VCaP (cell line): ENCODE data around the gene ROR1.
"Not testable (repeated sequence)": the region's sequence is repeated elsewhere in the genome, so short reads cannot be mapped to it uniquely, and the experiment has no call there.

Source experiments
- H3K27ac ChIP-seq: fragments of 450-650 bp; 2 replicates; pipeline ENCODE4 v1.5.1; 2017
- CTCF ChIP-seq: fragments of 450-650 bp; conservative IDR thresholded peaks from 2 replicates; pipeline ENCODE4 v1.5.1; 2017; ENCODE audit warnings: mild to moderate bottlenecking, moderate library complexity

ROR1 gene

GRCh38 chr1:64203420-64203819 lies 429.6 kb downstream of the ROR1 start, which contains the start of gene UBE2U:
Gene UBE2U (plus strand): TSS chr1:64203623. CDS start chr1:64204051, 428 bp downstream.
- TF ChIP-seq CTCF, result no peak

GRCh38 chr1:64209221-64209620 lies 435.4 kb downstream of the ROR1 start:
- no peak overlapping the region for H3K27ac ChIP-seq
- no peak for TF ChIP-seq CTCF

More at GRCh38 chr1:64203420-64203819, 429.6 kb downstream of the ROR1 start, which contains the start of gene UBE2U:
- no peak within 1 kb of the TSS for H3K27ac ChIP-seq

GRCh38 chr1:64212031-64212430 lies 438.2 kb downstream of the ROR1 start:
- TF ChIP-seq CTCF, result no peak
- no peak overlapping the region for H3K27ac ChIP-seq

GRCh38 chr1:64215576-64215975 lies 441.8 kb downstream of the ROR1 start:
- TF ChIP-seq CTCF, result no peak
- no peak overlapping the region for H3K27ac ChIP-seq

- no peak overlapping the region for H3K27ac ChIP-seq
- TF ChIP-seq CTCF, result no peak
These were observed 446.4 kb downstream of the ROR1 start for GRCh38 chr1:64220241-64220640.

GRCh38 chr1:64223329-64224151 lies 449.7 kb downstream of the ROR1 start:
- H3K27ac ChIP-seq, result no peak overlapping the region
- TF ChIP-seq CTCF, result no peak

GRCh38 chr1:64224236-64224635 lies 450.4 kb downstream of the ROR1 start:
- H3K27ac ChIP-seq, result not testable (repeated sequence)
